HCT116 (cell line): ENCODE data around the gene ESPL1.

Experiments used
- ATF3 ChIP-seq: IDR thresholded peaks from 2 replicates; pipeline ENCODE4 v1.6.1; 2012
- CBX3 ChIP-seq: IDR thresholded peaks from 2 replicates; pipeline ENCODE4 v1.6.1; 2012; ENCODE audit warnings: low read depth
- CEBPB ChIP-seq: IDR thresholded peaks from 2 replicates; pipeline ENCODE4 v1.6.1; 2012; ENCODE audit warnings: low read depth
- CTCF ChIP-seq, 3 experiments: fragments of 200-600 bp in 1 of 3; sonication (generic) in 1 of 3; IDR thresholded peaks in 2 of 3; conservative IDR thresholded peaks in 1 of 3; 2 replicates each; pipeline ENCODE4 v1.5.1; 2012 to 2017; ENCODE audit warnings: low read depth in 2 of 3, low read length in 2 of 3, antibody characterized with exemption in 1 of 3, borderline replicate concordance in 1 of 3, control low read depth in 1 of 3, mild to moderate bottlenecking in 1 of 3, mixed read lengths in 1 of 3, mixed run types in 1 of 3, moderate library complexity in 1 of 3; ENCODE audit not compliant: insufficient read depth in 1 of 3
- EZH2 ChIP-seq: fragments of 200-600 bp; sonication (generic); IDR thresholded peaks from 2 replicates; pipeline ENCODE4 v1.6.1; 2017; ENCODE audit warnings: antibody characterized with exemption, mixed run types
- EZH2phosphoT487 ChIP-seq: fragments of 200-600 bp; IDR thresholded peaks from 2 replicates; pipeline ENCODE4 v1.6.1; 2018; ENCODE audit warnings: antibody characterized with exemption, borderline replicate concordance
- REST ChIP-seq: IDR thresholded peaks from 2 replicates; pipeline ENCODE4 v1.6.1; 2012; ENCODE audit warnings: low read depth
- SIN3A ChIP-seq: IDR thresholded peaks from 2 replicates; pipeline ENCODE4 v1.6.1; 2012; ENCODE audit warnings: low read depth
- YY1 ChIP-seq: IDR thresholded peaks from 2 replicates; pipeline ENCODE4 v1.6.1; 2011; ENCODE audit warnings: low read length, low read depth, moderate library complexity, mild to moderate bottlenecking; ENCODE audit not compliant: insufficient replicate concordance; ENCODE audit errors: extremely low read depth
- ZNF274 ChIP-seq: fragments of 200-500 bp; sonication (Bioruptor generic); IDR thresholded peaks from 2 replicates; pipeline ENCODE4 v1.6.1; 2014; ENCODE audit warnings: mild to moderate bottlenecking, low read depth, low read length, inconsistent platforms

- TF ChIP-seq ATF3 (no peak), SIN3A (no peak), CTCF (IDR thresholded peaks at IDR 0.05 in 2 of 3, conservative IDR thresholded peaks at IDR 0.05 in 1 of 3; ENCODE audit: borderline replicate concordance in 1 of 3, insufficient read depth in 1 of 3, low read depth in 2 of 3, low read length in 2 of 3) (no peak), REST (no peak), CEBPB (no peak), EZH2 (no peak), EZH2phosphoT487 (no peak), ZNF274 (no peak), CBX3 (no peak), YY1 (no peak)
Observed at GRCh38 chr12:53245286-53245685, 22.8 kb upstream of the ESPL1 start.
